ENCODE data around the gene CIAO2B.

DNA sequence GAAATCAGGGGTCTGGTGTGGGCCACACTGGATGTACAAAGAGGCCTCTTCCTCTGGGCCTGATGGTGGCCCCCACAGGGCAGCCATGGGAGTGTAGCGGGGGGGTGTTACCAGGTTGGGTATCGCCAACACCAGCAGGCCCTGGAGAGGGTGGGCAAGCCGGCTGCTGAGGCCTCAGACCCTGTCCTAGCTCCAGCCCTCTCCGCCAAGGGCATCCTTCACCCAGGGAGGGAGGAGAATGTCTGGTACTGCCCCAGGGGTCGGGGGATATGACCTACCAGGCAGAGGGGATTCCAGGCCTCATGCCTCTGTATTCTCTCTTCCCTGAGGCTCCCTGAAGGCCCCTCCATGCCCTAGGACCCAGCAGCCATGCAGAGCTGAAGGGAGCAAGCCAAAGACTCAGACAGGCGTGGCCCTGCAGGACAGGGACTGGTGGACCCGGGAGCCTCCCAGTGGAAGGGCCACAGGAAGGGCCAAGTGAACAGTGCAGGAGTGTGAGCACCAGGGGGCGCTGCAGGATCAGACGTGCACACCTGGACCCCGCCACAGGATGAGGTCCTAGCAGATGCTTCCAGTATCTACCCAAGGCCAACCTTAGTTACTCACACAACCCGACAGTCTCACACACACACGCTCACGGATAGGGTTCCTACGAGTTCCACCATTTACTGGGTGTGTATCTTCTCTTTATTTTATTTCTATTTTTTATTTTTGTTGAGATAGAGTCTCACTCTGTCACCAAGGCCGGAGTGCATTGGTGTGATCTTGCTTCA is 43.3 kb upstream of the CIAO2B start:
- TF ChIP-seq, protein P1, sequence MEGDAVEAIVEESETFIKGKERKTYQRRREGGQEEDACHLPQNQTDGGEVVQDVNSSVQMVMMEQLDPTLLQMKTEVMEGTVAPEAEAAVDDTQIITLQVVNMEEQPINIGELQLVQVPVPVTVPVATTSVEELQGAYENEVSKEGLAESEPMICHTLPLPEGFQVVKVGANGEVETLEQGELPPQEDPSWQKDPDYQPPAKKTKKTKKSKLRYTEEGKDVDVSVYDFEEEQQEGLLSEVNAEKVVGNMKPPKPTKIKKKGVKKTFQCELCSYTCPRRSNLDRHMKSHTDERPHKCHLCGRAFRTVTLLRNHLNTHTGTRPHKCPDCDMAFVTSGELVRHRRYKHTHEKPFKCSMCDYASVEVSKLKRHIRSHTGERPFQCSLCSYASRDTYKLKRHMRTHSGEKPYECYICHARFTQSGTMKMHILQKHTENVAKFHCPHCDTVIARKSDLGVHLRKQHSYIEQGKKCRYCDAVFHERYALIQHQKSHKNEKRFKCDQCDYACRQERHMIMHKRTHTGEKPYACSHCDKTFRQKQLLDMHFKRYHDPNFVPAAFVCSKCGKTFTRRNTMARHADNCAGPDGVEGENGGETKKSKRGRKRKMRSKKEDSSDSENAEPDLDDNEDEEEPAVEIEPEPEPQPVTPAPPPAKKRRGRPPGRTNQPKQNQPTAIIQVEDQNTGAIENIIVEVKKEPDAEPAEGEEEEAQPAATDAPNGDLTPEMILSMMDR (IDR thresholded peaks at IDR 0.05), result peak; percentile 94 to 98 (median 96)
- TF ChIP-seq POLR2A (IDR thresholded peaks at IDR 0.05) (no peak), POLR2AphosphoS5 (IDR thresholded peaks at IDR 0.05) (peak; percentile 51)
